Epithelial cell of prostate (primary cell): Measurements from ENCODE around the gene AIM2.
"Not testable (repeated sequence)": the region's sequence is repeated elsewhere in the genome, so short reads cannot be mapped to it uniquely, and the experiment has no call there.

Experiments used
- DNase-seq: peaks from one replicate; pipeline ENCODE4 v3.0.0-alpha.2; 2011; ENCODE audit warnings: low read depth, low spot score
- H3K27ac ChIP-seq: fragments of 450-650 bp; 2 replicates; pipeline ENCODE4 v1.5.1; 2017; ENCODE audit warnings: mild to moderate bottlenecking

Gene AIM2

GRCh38 chr1:159026841-159027240 is 49.7 kb downstream of the AIM2 start:
- H3K27ac ChIP-seq, DNase-seq: not testable (repeated sequence)

- no peak overlapping the region for H3K27ac ChIP-seq
- no peak for DNase-seq
Observed at GRCh38 chr1:159025043-159025442, 51.5 kb downstream of the AIM2 start.

- H3K27ac ChIP-seq, result no peak overlapping the region
- no peak for DNase-seq
Observed at GRCh38 chr1:159023723-159024122, 52.8 kb downstream of the AIM2 start.

GRCh38 chr1:159015440-159015909 is 61.1 kb downstream of the AIM2 start:
- peak; percentile 70 for DNase-seq
- peak overlapping the region; percentile 67 for H3K27ac ChIP-seq

GRCh38 chr1:159014851-159015250 is 61.7 kb downstream of the AIM2 start:
- H3K27ac ChIP-seq, result peak overlapping the region; percentile 67
- no peak for DNase-seq

- H3K27ac ChIP-seq, result no peak overlapping the region
- no peak for DNase-seq
Observed at GRCh38 chr1:159014003-159014571, 62.5 kb downstream of the AIM2 start.

GRCh38 chr1:159012495-159012894 is 64.1 kb downstream of the AIM2 start:
- H3K27ac ChIP-seq, result peak overlapping the region; percentile 94
- no peak for DNase-seq
